Neural cell (in vitro differentiated cells): ENCODE measurements around the gene SLC25A22.

Experiments
- EP300 ChIP-seq: fragments of 450-650 bp; conservative IDR thresholded peaks from 2 replicates; pipeline ENCODE4 v1.6.1; 2014; ENCODE audit warnings: antibody characterized with exemption, mild to moderate bottlenecking, moderate library complexity; ENCODE audit not compliant: poor library complexity, severe bottlenecking
- EZH2 ChIP-seq: fragments of 200-600, 300-800 bp; shearing (Covaris generic), sonication (generic); IDR thresholded peaks from 2 replicates; pipeline ENCODE4 v1.6.1; 2014; ENCODE audit warnings: antibody characterized with exemption, low read length, borderline replicate concordance, mild to moderate bottlenecking; ENCODE audit not compliant: insufficient read depth, poor library complexity, severe bottlenecking
- MXI1 ChIP-seq: fragments of 450-650 bp; conservative IDR thresholded peaks from 2 replicates; pipeline ENCODE4 v1.6.1; 2014; ENCODE audit warnings: antibody characterized with exemption, mild to moderate bottlenecking; ENCODE audit not compliant: poor library complexity, severe bottlenecking
- POLR2AphosphoS5 ChIP-seq: IDR thresholded peaks from 2 replicates; pipeline ENCODE4 v1.6.1; 2012
- RAD21 ChIP-seq: fragments of 450-650 bp; conservative IDR thresholded peaks from 2 replicates; pipeline ENCODE4 v1.6.1; 2014; ENCODE audit warnings: antibody characterized with exemption, mild to moderate bottlenecking, moderate library complexity
- SMC3 ChIP-seq: fragments of 450-650 bp; conservative IDR thresholded peaks from 2 replicates; pipeline ENCODE4 v1.6.1; 2014; ENCODE audit warnings: antibody characterized with exemption, mild to moderate bottlenecking, moderate library complexity; ENCODE audit not compliant: poor library complexity
- TAF1 ChIP-seq: IDR thresholded peaks from 2 replicates; pipeline ENCODE4 v1.6.1; 2012; ENCODE audit warnings: low read depth
- TF ChIP-seq, protein P1 (sequence below): fragments of 450-650 bp; IDR thresholded peaks from 2 replicates; pipeline ENCODE4 v1.5.1; 2014; ENCODE audit warnings: antibody characterized with exemption, mild to moderate bottlenecking, moderate library complexity; ENCODE audit not compliant: poor library complexity, severe bottlenecking
- TF ChIP-seq, protein P2 (sequence below): IDR thresholded peaks from 2 replicates; pipeline ENCODE4 v1.6.1; 2012; ENCODE audit warnings: borderline replicate concordance

GRCh38 chr11:826227-826621, 28.1 kb upstream of the SLC25A22 start:
- TF ChIP-seq, protein P1, sequence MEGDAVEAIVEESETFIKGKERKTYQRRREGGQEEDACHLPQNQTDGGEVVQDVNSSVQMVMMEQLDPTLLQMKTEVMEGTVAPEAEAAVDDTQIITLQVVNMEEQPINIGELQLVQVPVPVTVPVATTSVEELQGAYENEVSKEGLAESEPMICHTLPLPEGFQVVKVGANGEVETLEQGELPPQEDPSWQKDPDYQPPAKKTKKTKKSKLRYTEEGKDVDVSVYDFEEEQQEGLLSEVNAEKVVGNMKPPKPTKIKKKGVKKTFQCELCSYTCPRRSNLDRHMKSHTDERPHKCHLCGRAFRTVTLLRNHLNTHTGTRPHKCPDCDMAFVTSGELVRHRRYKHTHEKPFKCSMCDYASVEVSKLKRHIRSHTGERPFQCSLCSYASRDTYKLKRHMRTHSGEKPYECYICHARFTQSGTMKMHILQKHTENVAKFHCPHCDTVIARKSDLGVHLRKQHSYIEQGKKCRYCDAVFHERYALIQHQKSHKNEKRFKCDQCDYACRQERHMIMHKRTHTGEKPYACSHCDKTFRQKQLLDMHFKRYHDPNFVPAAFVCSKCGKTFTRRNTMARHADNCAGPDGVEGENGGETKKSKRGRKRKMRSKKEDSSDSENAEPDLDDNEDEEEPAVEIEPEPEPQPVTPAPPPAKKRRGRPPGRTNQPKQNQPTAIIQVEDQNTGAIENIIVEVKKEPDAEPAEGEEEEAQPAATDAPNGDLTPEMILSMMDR: no peak
- TF ChIP-seq EP300 (no peak), POLR2AphosphoS5 (no peak), EZH2 (no peak), SMC3 (no peak), TAF1 (no peak), MXI1 (no peak), RAD21 (no peak)
- TF ChIP-seq, protein P2, sequence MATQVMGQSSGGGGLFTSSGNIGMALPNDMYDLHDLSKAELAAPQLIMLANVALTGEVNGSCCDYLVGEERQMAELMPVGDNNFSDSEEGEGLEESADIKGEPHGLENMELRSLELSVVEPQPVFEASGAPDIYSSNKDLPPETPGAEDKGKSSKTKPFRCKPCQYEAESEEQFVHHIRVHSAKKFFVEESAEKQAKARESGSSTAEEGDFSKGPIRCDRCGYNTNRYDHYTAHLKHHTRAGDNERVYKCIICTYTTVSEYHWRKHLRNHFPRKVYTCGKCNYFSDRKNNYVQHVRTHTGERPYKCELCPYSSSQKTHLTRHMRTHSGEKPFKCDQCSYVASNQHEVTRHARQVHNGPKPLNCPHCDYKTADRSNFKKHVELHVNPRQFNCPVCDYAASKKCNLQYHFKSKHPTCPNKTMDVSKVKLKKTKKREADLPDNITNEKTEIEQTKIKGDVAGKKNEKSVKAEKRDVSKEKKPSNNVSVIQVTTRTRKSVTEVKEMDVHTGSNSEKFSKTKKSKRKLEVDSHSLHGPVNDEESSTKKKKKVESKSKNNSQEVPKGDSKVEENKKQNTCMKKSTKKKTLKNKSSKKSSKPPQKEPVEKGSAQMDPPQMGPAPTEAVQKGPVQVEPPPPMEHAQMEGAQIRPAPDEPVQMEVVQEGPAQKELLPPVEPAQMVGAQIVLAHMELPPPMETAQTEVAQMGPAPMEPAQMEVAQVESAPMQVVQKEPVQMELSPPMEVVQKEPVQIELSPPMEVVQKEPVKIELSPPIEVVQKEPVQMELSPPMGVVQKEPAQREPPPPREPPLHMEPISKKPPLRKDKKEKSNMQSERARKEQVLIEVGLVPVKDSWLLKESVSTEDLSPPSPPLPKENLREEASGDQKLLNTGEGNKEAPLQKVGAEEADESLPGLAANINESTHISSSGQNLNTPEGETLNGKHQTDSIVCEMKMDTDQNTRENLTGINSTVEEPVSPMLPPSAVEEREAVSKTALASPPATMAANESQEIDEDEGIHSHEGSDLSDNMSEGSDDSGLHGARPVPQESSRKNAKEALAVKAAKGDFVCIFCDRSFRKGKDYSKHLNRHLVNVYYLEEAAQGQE: no peak
